Measurements from ENCODE around the gene ZNF467.
A peak's percentile ranks its signal among the peaks of the same experiment; 100 is the strongest.

ZNF467 gene

DNA sequence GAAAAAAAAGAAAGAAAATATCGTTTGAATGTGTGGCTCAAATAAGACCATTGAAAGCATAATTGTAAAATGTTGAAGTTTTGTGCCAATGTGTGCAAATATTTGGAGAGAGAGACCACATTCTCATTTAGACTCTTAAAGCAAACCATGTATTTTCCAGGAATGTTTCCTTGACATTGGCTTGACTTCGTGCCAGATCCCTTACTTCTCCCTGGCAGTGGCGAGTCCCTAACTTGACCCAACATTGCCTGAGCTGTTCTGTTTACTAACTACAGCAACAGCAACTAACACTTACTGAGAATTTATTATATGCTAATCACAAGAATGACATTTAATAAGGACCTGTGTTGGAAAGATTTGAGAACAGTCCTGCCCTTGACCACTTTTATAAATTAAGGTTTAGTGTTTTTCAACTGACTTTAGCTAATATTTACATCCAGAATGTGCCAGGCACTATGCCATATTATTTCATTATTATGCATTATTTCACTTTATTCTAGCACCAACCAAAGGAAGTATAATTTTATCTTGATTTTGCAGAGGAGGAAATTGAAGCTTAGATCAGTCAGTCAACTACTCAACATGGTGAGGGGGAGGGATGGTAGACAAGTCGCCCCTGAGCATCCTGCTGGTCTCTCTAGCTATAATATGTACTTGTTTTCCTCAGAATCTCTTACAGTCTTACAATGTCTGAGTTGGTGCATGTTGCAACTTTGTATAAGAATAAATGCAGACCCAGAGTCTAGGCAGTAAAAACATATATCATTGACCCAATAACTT, 29.7 kb downstream of the ZNF467 start:
- DNase-seq (ENCODE audit: low spot score) = no peak
- TF ChIP-seq, protein P1, sequence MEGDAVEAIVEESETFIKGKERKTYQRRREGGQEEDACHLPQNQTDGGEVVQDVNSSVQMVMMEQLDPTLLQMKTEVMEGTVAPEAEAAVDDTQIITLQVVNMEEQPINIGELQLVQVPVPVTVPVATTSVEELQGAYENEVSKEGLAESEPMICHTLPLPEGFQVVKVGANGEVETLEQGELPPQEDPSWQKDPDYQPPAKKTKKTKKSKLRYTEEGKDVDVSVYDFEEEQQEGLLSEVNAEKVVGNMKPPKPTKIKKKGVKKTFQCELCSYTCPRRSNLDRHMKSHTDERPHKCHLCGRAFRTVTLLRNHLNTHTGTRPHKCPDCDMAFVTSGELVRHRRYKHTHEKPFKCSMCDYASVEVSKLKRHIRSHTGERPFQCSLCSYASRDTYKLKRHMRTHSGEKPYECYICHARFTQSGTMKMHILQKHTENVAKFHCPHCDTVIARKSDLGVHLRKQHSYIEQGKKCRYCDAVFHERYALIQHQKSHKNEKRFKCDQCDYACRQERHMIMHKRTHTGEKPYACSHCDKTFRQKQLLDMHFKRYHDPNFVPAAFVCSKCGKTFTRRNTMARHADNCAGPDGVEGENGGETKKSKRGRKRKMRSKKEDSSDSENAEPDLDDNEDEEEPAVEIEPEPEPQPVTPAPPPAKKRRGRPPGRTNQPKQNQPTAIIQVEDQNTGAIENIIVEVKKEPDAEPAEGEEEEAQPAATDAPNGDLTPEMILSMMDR (IDR thresholded peaks at IDR 0.05; ENCODE audit: borderline replicate concordance, control extremely low read depth, extremely low read depth, insufficient read depth, missing control alignments) = no peak
- in situ Hi-C loops (cut with MboI; ENCODE audit: low sequenced_read_pairs, unreplicated experiment) = loop anchor here (10.0 kb wide), 1 partner anchor 79 kb away; no protein-coding TSS in a partner anchor

DNA sequence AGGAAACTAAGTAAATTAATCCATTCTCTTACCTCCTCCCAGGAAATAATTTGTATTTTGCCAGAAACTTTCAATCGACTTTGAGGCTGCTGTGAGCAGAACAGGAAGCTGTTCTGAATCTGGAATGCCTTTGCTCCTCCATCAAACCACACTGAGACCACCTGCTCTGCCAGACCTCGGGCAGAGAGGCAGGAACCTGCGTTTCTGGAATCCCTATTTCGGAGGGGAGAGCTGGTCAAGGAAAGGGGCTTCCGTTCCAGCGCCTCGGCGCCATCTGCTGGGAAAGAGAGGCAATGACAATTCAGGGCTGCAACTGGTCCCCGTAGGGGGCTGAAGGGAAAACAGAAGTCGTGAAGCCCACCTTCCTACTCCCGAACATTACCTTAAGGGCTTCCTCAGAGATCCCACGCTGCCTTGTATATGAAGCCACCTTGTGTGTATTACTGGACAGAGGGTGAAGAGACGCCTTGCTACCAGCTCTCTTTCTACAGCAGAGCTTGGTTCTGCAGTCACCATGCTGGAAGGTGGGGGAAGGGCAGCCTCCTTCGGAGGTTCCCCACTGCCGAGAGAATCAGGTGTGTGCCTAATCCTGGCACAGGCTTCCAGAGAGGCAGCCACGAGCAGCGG, 31.2 kb downstream of the ZNF467 start:
- DNase-seq (ENCODE audit: low spot score) = peak; percentile 85
- TF ChIP-seq, protein P1 (IDR thresholded peaks at IDR 0.05; ENCODE audit: borderline replicate concordance, control extremely low read depth, extremely low read depth, insufficient read depth, missing control alignments) = peak; percentile 97
- in situ Hi-C loops (cut with MboI; ENCODE audit: low sequenced_read_pairs, unreplicated experiment) = loop anchor here (10.0 kb wide), 1 partner anchor 77 kb away; no protein-coding TSS in a partner anchor

DNA sequence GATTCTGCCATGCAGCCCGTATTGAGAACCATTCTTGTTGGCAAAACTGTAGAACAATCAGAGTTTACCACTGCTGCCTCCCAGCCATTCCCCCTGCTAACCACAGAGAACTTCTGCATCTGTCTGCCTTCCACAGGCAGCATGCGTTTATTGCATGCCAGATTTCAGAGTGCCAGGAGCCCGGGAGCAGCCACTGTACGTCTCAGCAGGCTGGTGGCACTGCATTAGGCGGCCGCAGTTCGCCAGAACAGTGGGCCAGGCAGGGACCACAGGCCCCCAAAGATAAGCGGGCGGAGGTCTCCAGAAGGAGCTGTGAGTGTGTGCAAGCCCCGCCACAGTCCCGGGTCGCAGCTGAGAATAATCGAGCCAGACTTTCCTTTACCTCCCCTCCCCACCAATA, 31.8 kb downstream of the ZNF467 start:
- DNase-seq (ENCODE audit: low spot score) = no peak
- in situ Hi-C loops (cut with MboI; ENCODE audit: low sequenced_read_pairs, unreplicated experiment) = loop anchor here (10.0 kb wide), 1 partner anchor 77 kb away; no protein-coding TSS in a partner anchor
- TF ChIP-seq, protein P1 (IDR thresholded peaks at IDR 0.05; ENCODE audit: borderline replicate concordance, control extremely low read depth, extremely low read depth, insufficient read depth, missing control alignments) = no peak

DNA sequence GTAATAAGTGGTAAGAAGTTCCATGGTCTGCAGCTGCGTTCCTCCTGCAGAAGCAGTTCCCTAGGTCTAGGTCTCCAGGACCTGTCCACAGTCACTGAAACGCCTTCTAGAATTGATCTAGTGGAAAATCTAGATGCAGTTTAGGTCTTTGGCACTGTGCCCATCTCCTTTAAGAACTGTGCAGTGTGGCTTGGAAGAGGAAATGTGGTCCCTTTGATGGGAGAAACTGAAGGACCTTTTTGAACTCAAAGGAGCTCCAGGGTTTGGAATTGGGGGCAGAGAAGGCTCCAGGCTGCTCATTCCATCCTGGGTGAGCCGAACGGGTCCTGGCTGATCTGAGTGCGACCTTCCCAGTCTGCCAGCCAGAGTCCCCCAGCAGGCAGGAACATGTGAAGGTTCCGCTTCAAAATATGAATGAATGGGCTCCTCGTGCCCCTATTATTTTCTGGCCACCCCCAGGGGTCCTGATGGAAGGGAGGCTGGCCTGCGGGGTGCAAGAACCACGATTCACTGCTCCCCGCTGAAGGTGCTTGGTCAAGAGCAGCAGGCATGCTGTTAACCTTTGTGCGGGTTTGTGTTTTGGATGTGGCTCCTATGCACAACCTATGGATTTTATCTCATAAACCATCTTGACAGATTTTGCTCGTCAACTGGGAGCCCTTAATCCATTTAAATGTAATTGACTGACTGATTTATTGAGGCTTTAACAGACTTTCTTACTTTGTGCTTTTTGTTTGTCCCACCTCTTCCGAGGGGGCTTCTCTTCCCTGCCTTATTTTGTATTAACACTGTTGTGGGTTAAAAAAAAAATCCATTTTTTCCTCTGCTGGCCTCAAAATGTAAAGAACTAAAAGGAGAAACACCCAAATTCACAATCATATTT, 36.7 kb downstream of the ZNF467 start:
- no peak for DNase-seq (ENCODE audit: low spot score)
- TF ChIP-seq, protein P1 (IDR thresholded peaks at IDR 0.05; ENCODE audit: borderline replicate concordance, control extremely low read depth, extremely low read depth, insufficient read depth, missing control alignments) = no peak
- in situ Hi-C loops (cut with MboI; ENCODE audit: low sequenced_read_pairs, unreplicated experiment) = no loop called here

DNA sequence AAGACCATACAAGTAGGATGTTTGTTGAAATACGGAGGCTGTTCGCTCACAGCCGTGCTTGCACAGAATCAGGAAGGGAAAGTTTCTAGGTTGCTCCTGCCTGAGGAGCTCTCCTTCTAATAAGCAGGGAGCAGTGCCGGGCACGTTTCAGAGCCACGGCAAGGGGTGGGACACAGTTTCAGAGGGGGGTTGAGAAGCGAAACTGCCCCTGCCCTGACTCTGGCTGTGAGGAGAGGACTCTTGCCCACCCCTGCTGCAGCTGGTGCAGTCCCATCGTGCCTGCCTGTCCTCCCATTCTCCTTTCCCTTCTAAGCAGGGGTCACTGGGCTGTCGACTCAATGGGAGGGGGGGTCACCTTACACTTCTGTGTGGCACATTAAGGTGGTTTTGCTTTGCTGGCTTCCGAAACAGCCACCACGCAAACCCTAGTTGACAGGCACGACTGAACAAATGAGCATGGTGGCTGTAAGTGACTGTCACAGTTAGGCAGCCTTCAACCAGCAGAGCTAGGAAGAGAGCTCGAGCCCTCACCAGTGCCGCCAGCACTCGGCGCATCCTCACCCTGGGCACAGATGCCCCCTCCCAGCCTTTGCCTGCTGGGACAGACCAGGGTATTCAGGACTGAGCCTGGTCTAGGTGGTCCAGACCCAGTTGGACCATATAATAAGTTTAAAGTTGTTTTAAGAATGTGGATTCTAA, 37.5 kb downstream of the ZNF467 start:
- TF ChIP-seq, protein P1 (IDR thresholded peaks at IDR 0.05; ENCODE audit: borderline replicate concordance, control extremely low read depth, extremely low read depth, insufficient read depth, missing control alignments) = no peak
- in situ Hi-C loops (cut with MboI; ENCODE audit: low sequenced_read_pairs, unreplicated experiment) = no loop called here
- DNase-seq (ENCODE audit: low spot score) = no peak

Data from GM13976 (cell line).